PC-3 (cell line): ENCODE measurements around the gene LACTBL1. TPM values are rescaled to one million over a fixed set of nuclear protein-coding genes. Genes with fewer than 3 reads are reported as not detected.

Source experiments
- ATAC-seq: fragments of 200-7000 bp; cut with Tn5 transposase; 2 replicates; pipeline ENCODE4 v1.9.1; 2020; ENCODE audit warnings: mild to moderate bottlenecking, moderate library complexity
- BruUV-seq: library from RNA; stranded (reverse); fragments of 400-500 nt; replicated peaks from 2 replicates; lab custom pipeline; 2021; lab: Mats Ljungman, UMichigan
- CTCF ChIA-PET: fragments of 300-600 bp; sonication (Branson Sonifier 250); formaldehyde crosslinking; loops from one replicate; lab custom pipeline; 2022; ENCODE audit warnings: antibody characterized with exemption; lab: Charles Lee
- POLR2A ChIA-PET: fragments of 300-600 bp; sonication (Branson Sonifier 250); formaldehyde crosslinking; loops from one replicate; lab custom pipeline; 2022; ENCODE audit warnings: antibody characterized with exemption; ENCODE audit not compliant: unreplicated experiment; lab: Charles Lee
- DNase-seq: peaks from one replicate; pipeline ENCODE4 v3.0.0-alpha.2; 2015
- H2AFZ ChIP-seq: fragments of 300-600 bp; sonication (generic); 2 replicates; pipeline ENCODE4 v1.6.0; 2016; ENCODE audit warnings: antibody characterized with exemption, low read length
- H3F3A ChIP-seq: fragments of 300-600 bp; sonication (generic); one replicate; pipeline ENCODE4 v1.6.0; 2017; ENCODE audit warnings: antibody characterized with exemption, low read length, control low read depth, mild to moderate bottlenecking; ENCODE audit not compliant: unreplicated experiment
- H3K27ac ChIP-seq: fragments of 300-600 bp; sonication (generic); 2 replicates; pipeline ENCODE4 v1.5.1; 2016; ENCODE audit warnings: mild to moderate bottlenecking, low read length
- H3K27me3 ChIP-seq: fragments of 300-600 bp; sonication (generic); 2 replicates; pipeline ENCODE4 v1.6.1; 2016; ENCODE audit warnings: low read length, mixed read lengths
- H3K36me3 ChIP-seq: fragments of 300-600 bp; sonication (generic); 2 replicates; pipeline ENCODE4 v1.6.1; 2016; ENCODE audit warnings: low read depth, mixed run types, low read length, mixed read lengths
- H3K4me1 ChIP-seq: fragments of 300-600 bp; sonication (generic); 2 replicates; pipeline ENCODE4 v1.5.1; 2016; ENCODE audit warnings: low read length; ENCODE audit not compliant: insufficient read depth
- H3K4me2 ChIP-seq: fragments of 300-600 bp; sonication (generic); 2 replicates; pipeline ENCODE4 v1.6.0; 2016; ENCODE audit warnings: low read length
- H3K4me3 ChIP-seq: fragments of 300-600 bp; sonication (generic); 2 replicates; pipeline ENCODE4 v1.5.1; 2016; ENCODE audit warnings: mild to moderate bottlenecking, low read length, mixed read lengths
- H3K79me2 ChIP-seq: fragments of 300-600 bp; sonication (generic); 2 replicates; pipeline ENCODE4 v1.6.1; 2017; ENCODE audit warnings: low read length, mixed read lengths
- H3K9ac ChIP-seq: fragments of 300-600 bp; sonication (generic); 2 replicates; pipeline ENCODE4 v1.6.0; 2016; ENCODE audit warnings: mild to moderate bottlenecking, low read length
- H3K9me2 ChIP-seq: fragments of 300-600 bp; sonication (generic); replicated peaks from 2 replicates; pipeline ENCODE4 v1.6.1; 2016; ENCODE audit warnings: mixed run types, low read length, mixed read lengths
- H3K9me3 ChIP-seq: fragments of 300-600 bp; sonication (generic); 2 replicates; pipeline ENCODE4 v1.6.1; 2016; ENCODE audit warnings: low read length, mixed read lengths
- H4K20me1 ChIP-seq: fragments of 300-600 bp; sonication (generic); 2 replicates; pipeline ENCODE4 v1.6.1; 2016; ENCODE audit warnings: low read length, mixed read lengths
- EZH2 ChIP-seq: fragments of 300-600 bp; sonication (generic); IDR thresholded peaks from one replicate; pipeline ENCODE4 v1.6.1; 2017; ENCODE audit warnings: antibody characterized with exemption, mild to moderate bottlenecking, low read length; ENCODE audit not compliant: unreplicated experiment
- EZH2phosphoT487 ChIP-seq: fragments of 300-600 bp; sonication (generic); IDR thresholded peaks from 2 replicates; pipeline ENCODE4 v1.6.1; 2018; ENCODE audit warnings: mild to moderate bottlenecking, antibody characterized with exemption, low read length, borderline replicate concordance
- intact Hi-C: fragments of 100-400 bp; cut with micrococcal nuclease; formaldehyde crosslinking; loops from 2 replicates; pipeline ENCODE4 v1.9.0; 2023
- total RNA-seq: library from RNA; depleted of rRNA; stranded (reverse); fragments of >200 nt; gene quantifications from 2 replicates; pipeline ENCODE4 v1.2.3, GENCODE V29; 2014
- TF ChIP-seq, protein P1 (sequence below): fragments of 300-600 bp; sonication (generic); conservative IDR thresholded peaks from 2 replicates; pipeline ENCODE4 v1.5.1; 2017; ENCODE audit warnings: antibody characterized with exemption, low read depth, mild to moderate bottlenecking, low read length

LACTBL1 gene
- total RNA-seq, 1 experiment from 2014 or later = not detected

DNA sequence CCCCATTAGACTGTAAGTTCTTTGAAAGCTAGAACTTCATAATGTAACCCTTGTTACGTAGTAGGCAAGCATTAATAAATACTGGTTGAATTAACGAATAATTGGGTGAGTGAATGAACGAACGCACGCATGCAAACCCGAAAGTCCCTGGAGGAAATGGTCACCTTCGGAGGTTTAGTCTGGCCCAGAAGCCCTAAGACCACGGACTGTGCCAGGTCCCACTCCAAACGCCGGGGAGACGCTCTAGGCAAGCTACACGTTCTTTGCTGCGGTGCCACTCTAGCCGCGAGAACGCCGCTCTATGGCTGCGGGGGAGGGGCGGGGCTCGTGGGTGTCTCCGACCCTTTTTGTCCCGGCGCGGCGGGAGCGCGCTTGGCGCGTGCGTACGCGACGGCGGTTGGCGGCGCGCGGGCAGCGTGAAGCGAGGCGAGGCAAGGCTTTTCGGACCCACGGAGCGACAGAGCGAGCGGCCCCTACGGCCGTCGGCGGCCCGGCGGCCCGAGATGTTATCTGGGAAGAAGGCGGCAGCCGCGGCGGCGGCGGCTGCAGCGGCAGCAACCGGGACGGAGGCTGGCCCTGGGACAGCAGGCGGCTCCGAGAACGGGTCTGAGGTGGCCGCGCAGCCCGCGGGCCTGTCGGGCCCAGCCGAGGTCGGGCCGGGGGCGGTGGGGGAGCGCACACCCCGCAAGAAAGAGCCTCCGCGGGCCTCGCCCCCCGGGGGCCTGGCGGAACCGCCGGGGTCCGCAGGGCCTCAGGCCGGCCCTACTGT lies 46.6 kb upstream of the LACTBL1 start, which contains the start of gene KDM1A:
TSS of gene KDM1A (plus strand) at position 375 of the 769 bp plus-strand sequence. CDS start at position 504, 129 bp downstream.
- POLR2A ChIA-PET = interaction anchor here (0.5 to 0.6 kb wide), 3 partner anchors 23 to 1580 kb away, joined by 3 to 4 read pairs (median 3); no protein-coding TSS in a partner anchor
- intact Hi-C loops = loop anchor here (1.0 kb wide), 1 partner anchor 8 kb away; no protein-coding TSS in a partner anchor
- H3K36me3 ChIP-seq = peaks cover 11% of the 10 kb centered on the region; the same call in 1 of the 2 replicates
- TSS peak; percentile 94 for BruUV-seq
- H3K4me2 ChIP-seq = peak within 1 kb of the TSS; percentile 98
- H2AFZ ChIP-seq = peak within 1 kb of the TSS; percentile 98
- H4K20me1 ChIP-seq = peaks cover 39% of the 10 kb centered on the region
- CTCF ChIA-PET = interaction anchor here (0.5 kb wide), 3 partner anchors 8 to 187 kb away, joined by 3 to 4 read pairs (median 3); no protein-coding TSS in a partner anchor
- peak; percentile 98 for DNase-seq
- peaks cover 54% of the 10 kb centered on the region for H3K79me2 ChIP-seq
- peaks cover 24% of the 10 kb centered on the region; the same call in 1 of the 2 replicates for H3K4me1 ChIP-seq
- H3K9me2 ChIP-seq = no peaks in the 10 kb centered on the region
- no peaks in the 10 kb centered on the region for H3F3A ChIP-seq
- no peaks in the 10 kb centered on the region for H3K9me3 ChIP-seq
- H3K4me3 ChIP-seq = peak within 1 kb of the TSS; percentile 94
- peak within 1 kb of the TSS; percentile 97 for H3K9ac ChIP-seq
- H3K27ac ChIP-seq = peak within 1 kb of the TSS; percentile 79
- H3K27me3 ChIP-seq = no peaks in the 10 kb centered on the region
- ATAC-seq = peak; percentile 95
- TF ChIP-seq, protein P1, sequence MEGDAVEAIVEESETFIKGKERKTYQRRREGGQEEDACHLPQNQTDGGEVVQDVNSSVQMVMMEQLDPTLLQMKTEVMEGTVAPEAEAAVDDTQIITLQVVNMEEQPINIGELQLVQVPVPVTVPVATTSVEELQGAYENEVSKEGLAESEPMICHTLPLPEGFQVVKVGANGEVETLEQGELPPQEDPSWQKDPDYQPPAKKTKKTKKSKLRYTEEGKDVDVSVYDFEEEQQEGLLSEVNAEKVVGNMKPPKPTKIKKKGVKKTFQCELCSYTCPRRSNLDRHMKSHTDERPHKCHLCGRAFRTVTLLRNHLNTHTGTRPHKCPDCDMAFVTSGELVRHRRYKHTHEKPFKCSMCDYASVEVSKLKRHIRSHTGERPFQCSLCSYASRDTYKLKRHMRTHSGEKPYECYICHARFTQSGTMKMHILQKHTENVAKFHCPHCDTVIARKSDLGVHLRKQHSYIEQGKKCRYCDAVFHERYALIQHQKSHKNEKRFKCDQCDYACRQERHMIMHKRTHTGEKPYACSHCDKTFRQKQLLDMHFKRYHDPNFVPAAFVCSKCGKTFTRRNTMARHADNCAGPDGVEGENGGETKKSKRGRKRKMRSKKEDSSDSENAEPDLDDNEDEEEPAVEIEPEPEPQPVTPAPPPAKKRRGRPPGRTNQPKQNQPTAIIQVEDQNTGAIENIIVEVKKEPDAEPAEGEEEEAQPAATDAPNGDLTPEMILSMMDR = no peak
- TF ChIP-seq EZH2phosphoT487 (peak; percentile 89), EZH2 (no peak)

GRCh38 chr1:23018661-23019093 lies 46.0 kb upstream of the LACTBL1 start:
- H4K20me1 ChIP-seq = peaks cover 33% of the 10 kb centered on the region
- ATAC-seq = peak; percentile 1; the same call in 1 of the 2 replicates
- BruUV-seq = no TSS peak
- intact Hi-C loops = loop anchor here (1.0 kb wide), 1 partner anchor 7 kb away; no protein-coding TSS in a partner anchor
- no peak for DNase-seq
- TF ChIP-seq EZH2phosphoT487 (no peak), EZH2 (no peak)
- TF ChIP-seq, protein P1 = no peak
- peak overlapping the region; percentile 94 for H3K4me3 ChIP-seq
- CTCF ChIA-PET = interaction anchor here (0.5 kb wide), 3 partner anchors 9 to 187 kb away, joined by 3 to 4 read pairs (median 3); no protein-coding TSS in a partner anchor
- no peaks in the 10 kb centered on the region for H3K9me2 ChIP-seq
- peak overlapping the region; percentile 98 for H2AFZ ChIP-seq
- no peaks in the 10 kb centered on the region for H3K27me3 ChIP-seq
- H3K79me2 ChIP-seq = peaks cover 48% of the 10 kb centered on the region
- H3K9ac ChIP-seq = peak overlapping the region; percentile 97
- POLR2A ChIA-PET = interaction anchor here (0.6 kb wide), 1 partner anchor 1580 kb away, joined by 4 read pairs; no protein-coding TSS in a partner anchor
- H3K27ac ChIP-seq = peak overlapping the region; percentile 79
- H3K9me3 ChIP-seq = no peaks in the 10 kb centered on the region
- peaks cover 10% of the 10 kb centered on the region; the same call in 1 of the 2 replicates for H3K36me3 ChIP-seq
- no peaks in the 10 kb centered on the region for H3F3A ChIP-seq
- peak overlapping the region; percentile 98 for H3K4me2 ChIP-seq
- H3K4me1 ChIP-seq = peaks cover 24% of the 10 kb centered on the region; the same call in 1 of the 2 replicates
